Hypothalamus (tissue), 51 donors: ENCODE results near the gene ATXN7L1.

Source experiments
- DNase-seq, 51 donors: peaks; one replicate each; lab custom pipeline; 2025; lab: John Stamatoyannopoulos, UW

Gene ATXN7L1

GRCh38 chr7:105786520-105787470 is 89.6 kb downstream of the ATXN7L1 start:
- DNase-seq: no peak

GRCh38 chr7:105782391-105783042 is 93.9 kb downstream of the ATXN7L1 start:
- DNase-seq: peak in 1 of 51 donors; percentile 29

GRCh38 chr7:105779856-105780780 is 96.3 kb downstream of the ATXN7L1 start:
- DNase-seq: no peak

GRCh38 chr7:105778956-105779355 is 97.4 kb downstream of the ATXN7L1 start:
- no peak for DNase-seq

- DNase-seq: no peak
Observed at GRCh38 chr7:105776986-105777910, 99.2 kb downstream of the ATXN7L1 start.

- no peak for DNase-seq
Observed at GRCh38 chr7:105776068-105776790, 100.2 kb downstream of the ATXN7L1 start.

- DNase-seq: no peak
Observed at GRCh38 chr7:105775580-105775979, 100.8 kb downstream of the ATXN7L1 start.

- no peak for DNase-seq
Observed at GRCh38 chr7:105773030-105773460, 103.4 kb downstream of the ATXN7L1 start.

- DNase-seq: peak in 1 of 51 donors; percentile 24
Observed at GRCh38 chr7:105769901-105770628, 106.3 kb downstream of the ATXN7L1 start.

GRCh38 chr7:105768898-105769507 is 107.4 kb downstream of the ATXN7L1 start:
- no peak for DNase-seq

- DNase-seq: no peak
Observed at GRCh38 chr7:105768117-105768516, 108.3 kb downstream of the ATXN7L1 start.

GRCh38 chr7:105766421-105767073 is 109.9 kb downstream of the ATXN7L1 start:
- peak in 1 of 51 donors; percentile 28 for DNase-seq

GRCh38 chr7:105765846-105766245 is 110.6 kb downstream of the ATXN7L1 start:
- no peak for DNase-seq

GRCh38 chr7:105764506-105764905 is 111.9 kb downstream of the ATXN7L1 start:
- DNase-seq: no peak

GRCh38 chr7:105760551-105761447 is 115.6 kb downstream of the ATXN7L1 start:
- DNase-seq: no peak
